Stimulated activated CD8-positive, alpha-beta memory T cell treated with anti-CD3 and anti-CD28 coated beads, Interleukin-2, amount 100 ng/mL, for 1 hour (primary cell): ENCODE results near the gene DOK5.
"Not testable (repeated sequence)": the region's sequence is repeated elsewhere in the genome, so short reads cannot be mapped to it uniquely, and the experiment has no call there.

Experiments
- DNase-seq, 2 donors: peaks; one replicate each; pipeline ENCODE4 v3.0.0-alpha.2; 2020; ENCODE audit warnings: low read depth in 2 of 2

The DOK5 gene

GRCh38 chr20:54475334-54476168 is at the start of gene DOK5:
Gene DOK5, plus strand, starts transcription at chr20:54475593. Its CDS starts 354 bp downstream, at chr20:54475947.
- DNase-seq, result no peak

- DNase-seq, result no peak
Observed at GRCh38 chr20:54429364-54429763, 46.0 kb upstream of the DOK5 start.

- DNase-seq, result no peak
Observed at GRCh38 chr20:54431156-54431944, 44.0 kb upstream of the DOK5 start.

- DNase-seq, result no peak
Observed at GRCh38 chr20:54432966-54433365, 42.4 kb upstream of the DOK5 start.

- no peak for DNase-seq
Observed at GRCh38 chr20:54433636-54434035, 41.8 kb upstream of the DOK5 start.

GRCh38 chr20:54434196-54434595 is 41.2 kb upstream of the DOK5 start:
- no peak for DNase-seq

- no peak for DNase-seq
Observed at GRCh38 chr20:54435015-54435414, 40.4 kb upstream of the DOK5 start.

GRCh38 chr20:54436410-54436809 is 39.0 kb upstream of the DOK5 start:
- DNase-seq, result not testable (repeated sequence)

GRCh38 chr20:54438166-54438565 is 37.2 kb upstream of the DOK5 start:
- DNase-seq, result no peak

- no peak for DNase-seq
Observed at GRCh38 chr20:54450207-54450606, 25.2 kb upstream of the DOK5 start.

GRCh38 chr20:54451171-54451570 is 24.2 kb upstream of the DOK5 start:
- DNase-seq, result no peak

GRCh38 chr20:54452277-54452676 is 23.1 kb upstream of the DOK5 start:
- DNase-seq, result no peak

- no peak for DNase-seq
Observed at GRCh38 chr20:54454982-54455381, 20.4 kb upstream of the DOK5 start.

- DNase-seq, result no peak
Observed at GRCh38 chr20:54456423-54456822, 19.0 kb upstream of the DOK5 start.

GRCh38 chr20:54456961-54457360 is 18.4 kb upstream of the DOK5 start:
- DNase-seq, result no peak

GRCh38 chr20:54458219-54458618 is 17.2 kb upstream of the DOK5 start:
- DNase-seq, result no peak

GRCh38 chr20:54459279-54459678 is 16.1 kb upstream of the DOK5 start:
- DNase-seq, result no peak

- no peak for DNase-seq
Observed at GRCh38 chr20:54464003-54464402, 11.4 kb upstream of the DOK5 start.

GRCh38 chr20:54466127-54466526 is 9.3 kb upstream of the DOK5 start:
- DNase-seq, result no peak

GRCh38 chr20:54467622-54468021 is 7.8 kb upstream of the DOK5 start:
- no peak for DNase-seq

GRCh38 chr20:54468082-54468481 is 7.3 kb upstream of the DOK5 start:
- no peak for DNase-seq

GRCh38 chr20:54469293-54469692 is 6.1 kb upstream of the DOK5 start:
- no peak for DNase-seq

GRCh38 chr20:54469952-54470351 is 5.4 kb upstream of the DOK5 start:
- no peak for DNase-seq
